Measurements from ENCODE around the gene COG5.

DNA sequence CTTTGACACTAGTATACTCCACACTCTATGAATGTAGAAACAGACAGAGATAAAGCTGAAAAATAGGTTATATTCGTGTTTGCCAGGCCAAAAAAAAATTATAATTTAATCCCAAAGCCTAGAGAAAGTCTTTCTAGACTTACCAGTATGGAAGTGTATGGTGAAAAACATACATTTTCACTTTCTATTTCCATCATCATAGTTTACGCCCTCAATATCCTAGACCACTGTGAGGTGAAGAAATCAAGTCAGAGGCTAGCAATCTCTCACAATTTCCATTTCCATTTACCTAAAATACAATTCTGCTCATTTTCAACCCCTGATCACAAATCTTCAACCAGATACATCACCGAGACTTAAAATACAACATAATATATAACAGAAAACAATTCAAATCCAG is 77.7 kb downstream of the COG5 start:
- TF ChIP-seq, protein P1, sequence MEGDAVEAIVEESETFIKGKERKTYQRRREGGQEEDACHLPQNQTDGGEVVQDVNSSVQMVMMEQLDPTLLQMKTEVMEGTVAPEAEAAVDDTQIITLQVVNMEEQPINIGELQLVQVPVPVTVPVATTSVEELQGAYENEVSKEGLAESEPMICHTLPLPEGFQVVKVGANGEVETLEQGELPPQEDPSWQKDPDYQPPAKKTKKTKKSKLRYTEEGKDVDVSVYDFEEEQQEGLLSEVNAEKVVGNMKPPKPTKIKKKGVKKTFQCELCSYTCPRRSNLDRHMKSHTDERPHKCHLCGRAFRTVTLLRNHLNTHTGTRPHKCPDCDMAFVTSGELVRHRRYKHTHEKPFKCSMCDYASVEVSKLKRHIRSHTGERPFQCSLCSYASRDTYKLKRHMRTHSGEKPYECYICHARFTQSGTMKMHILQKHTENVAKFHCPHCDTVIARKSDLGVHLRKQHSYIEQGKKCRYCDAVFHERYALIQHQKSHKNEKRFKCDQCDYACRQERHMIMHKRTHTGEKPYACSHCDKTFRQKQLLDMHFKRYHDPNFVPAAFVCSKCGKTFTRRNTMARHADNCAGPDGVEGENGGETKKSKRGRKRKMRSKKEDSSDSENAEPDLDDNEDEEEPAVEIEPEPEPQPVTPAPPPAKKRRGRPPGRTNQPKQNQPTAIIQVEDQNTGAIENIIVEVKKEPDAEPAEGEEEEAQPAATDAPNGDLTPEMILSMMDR (IDR thresholded peaks at IDR 0.05): no peak
- TF ChIP-seq POLR2A (IDR thresholded peaks at IDR 0.05): no peak

Measured in adrenal gland (tissue), 5 donors.